ENCODE measurements around the gene SPPL2A.
"Not testable (repeated sequence)": the region's sequence is repeated elsewhere in the genome, so short reads cannot be mapped to it uniquely, and the experiment has no call there.

The SPPL2A gene

DNA sequence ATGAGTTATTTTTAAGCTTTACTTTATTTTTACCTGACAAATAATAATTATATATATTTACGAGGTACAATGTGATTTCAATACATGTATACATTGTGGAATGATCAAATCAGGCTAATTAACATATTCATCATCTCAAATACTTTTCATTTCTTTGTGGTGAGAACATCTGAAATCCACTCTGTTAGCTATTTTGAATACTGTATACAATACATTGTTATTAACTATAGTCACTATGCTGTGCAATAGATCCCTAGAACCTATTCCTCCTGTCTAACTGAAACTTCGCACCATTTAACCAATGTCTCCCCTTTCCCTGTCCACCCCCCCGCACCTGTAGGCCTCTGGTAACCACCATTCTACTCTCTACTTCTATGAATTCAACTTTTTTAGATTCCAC, 7.9 kb upstream of the SPPL2A start:
- no peak for DNase-seq (ENCODE audit: low read depth in 2 of 2)

DNA sequence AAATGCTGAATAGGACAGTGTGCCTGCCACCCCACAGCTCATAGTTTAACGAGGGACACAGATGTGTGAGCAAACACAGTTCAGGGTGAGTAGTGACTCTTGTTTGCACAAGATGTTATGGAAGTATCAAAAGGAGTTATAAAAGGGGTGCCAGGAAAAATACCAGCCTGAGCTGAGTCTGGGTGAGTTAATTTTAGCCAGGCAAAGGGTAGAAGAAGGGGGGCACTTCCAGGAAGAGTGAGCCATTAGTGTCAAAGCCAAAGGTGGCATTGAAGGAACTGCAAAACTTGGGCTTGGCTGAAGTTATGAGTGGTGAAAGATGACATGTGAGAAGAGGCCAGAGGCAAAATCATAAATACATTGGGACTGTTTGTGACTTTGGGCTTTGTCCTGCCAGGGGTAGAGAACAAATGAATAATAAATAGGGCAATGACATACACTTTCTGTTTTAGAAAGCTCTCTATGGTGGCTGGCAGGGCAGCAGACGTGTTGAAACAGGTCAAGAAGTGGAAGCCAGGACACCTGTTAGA, 1.9 kb upstream of the SPPL2A start:
- no peak for DNase-seq (ENCODE audit: low read depth in 2 of 2)

DNA sequence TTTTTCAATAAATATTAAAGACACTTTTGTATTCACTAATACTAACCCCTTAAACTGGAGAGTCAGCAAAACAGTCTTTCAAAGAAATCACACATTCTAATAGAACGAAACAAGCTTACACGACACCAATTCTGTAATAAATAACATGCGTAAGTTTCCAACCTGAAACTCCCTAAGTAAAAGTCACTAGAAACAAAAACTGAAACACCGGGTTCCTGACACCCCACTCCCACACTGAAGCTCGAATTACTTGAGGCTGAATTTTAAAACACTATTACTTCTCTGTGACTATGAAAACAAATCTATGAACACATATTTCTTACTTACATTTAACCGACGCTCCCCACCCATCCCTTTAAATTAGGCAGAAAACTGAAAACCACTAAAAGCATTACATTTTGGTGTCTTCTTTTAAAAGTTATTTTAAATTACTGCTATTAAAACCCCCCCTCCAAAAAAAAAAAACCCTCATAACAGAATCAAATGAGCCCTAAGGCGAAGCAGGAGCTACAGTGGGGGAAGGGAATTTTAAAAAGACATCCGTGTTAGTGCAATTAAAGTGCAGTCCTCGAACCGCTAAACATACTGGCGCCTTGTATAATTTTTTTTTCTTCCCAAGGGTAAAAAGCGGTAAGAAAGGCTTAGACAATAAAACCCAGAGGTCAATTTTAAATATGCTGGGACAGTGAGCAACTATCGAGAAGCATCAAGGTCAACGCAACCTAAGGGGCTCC, 878 bp downstream of the SPPL2A start:
- DNase-seq (ENCODE audit: low read depth in 2 of 2), result no peak

DNA sequence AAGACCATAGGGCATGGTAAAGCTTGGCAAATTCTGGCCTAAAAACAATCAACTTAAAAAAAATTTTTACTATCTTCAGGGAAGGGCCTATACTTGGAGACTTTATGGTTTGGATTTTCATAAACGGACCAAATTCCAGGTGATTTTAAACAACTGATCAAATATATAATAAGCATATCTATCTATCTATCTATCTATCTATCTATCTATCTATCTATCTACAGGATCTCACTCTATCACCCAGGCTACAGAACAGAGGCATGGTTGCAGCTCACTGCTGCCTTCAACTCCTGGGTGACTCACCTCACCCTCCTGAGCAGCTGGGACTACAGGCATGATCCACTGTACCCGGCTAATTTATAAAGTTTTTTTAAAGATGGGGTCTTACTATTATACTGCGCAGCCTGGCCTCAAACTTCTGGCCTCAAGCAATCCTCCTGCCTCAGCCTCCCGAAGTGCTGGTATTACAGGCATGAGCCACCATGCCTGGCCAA, 6.7 kb downstream of the SPPL2A start:
- DNase-seq (ENCODE audit: low read depth in 2 of 2), result no peak

DNA sequence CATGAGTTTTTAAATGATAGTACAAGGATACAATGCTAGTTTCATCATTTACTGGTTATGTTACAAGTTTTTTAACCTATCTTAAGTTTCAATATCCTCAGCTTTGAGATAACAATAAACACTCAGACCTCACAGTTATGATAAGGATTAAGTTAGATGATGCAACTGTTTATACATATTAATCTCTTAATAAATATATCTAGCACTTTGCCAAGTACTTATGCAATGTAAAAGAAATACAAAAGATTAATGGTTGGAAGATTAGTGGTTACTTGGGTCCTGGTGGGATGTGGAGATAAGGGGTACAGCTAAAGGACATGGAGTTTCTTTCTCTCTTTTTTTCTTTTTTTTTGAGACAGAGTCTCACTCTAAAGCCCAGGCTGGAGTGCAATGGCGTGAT, 12.0 kb downstream of the SPPL2A start:
- no peak for DNase-seq (ENCODE audit: low read depth in 2 of 2)

DNA sequence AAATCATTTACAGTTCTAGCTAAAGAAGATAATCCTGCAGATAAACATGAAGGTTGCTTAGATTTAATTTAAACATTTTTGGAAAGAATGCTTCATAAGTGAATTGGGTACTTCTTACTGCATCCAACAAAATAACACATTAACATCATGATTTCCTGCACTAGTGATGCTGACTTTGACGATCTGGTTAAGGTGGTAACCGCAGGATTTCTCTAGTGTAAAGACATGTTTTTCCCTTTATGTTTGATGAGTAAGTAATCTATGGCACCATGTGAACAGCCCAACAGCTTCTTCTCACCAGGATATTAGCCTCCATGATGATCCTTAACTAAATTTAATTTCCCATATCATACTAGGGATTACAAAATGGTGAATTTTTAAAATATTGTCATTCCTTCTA, 14.1 kb downstream of the SPPL2A start:
- DNase-seq (ENCODE audit: low read depth in 2 of 2), result no peak

DNA sequence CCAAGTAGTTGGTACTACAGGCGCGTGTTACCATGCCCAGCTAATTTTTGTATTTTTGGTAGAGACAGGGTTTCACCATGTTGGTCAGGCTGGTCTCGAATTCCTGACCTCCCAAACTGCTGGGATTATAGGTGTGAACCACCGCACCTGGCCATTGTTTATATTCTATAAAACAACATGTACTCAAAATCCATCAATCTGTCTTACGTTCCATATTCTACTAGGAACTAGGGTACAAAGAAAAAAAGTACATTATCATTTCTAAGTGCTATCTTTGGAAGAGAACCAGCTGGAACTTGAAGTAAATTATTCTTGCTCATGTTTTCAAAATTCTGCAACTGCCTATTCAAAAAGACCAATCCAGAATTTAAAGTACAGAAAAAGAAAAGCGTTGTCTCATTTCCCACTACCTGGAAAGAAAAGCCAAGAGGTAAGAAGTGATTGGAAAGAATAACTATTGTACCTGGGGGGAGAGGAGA, 15.2 kb downstream of the SPPL2A start:
- DNase-seq (ENCODE audit: low read depth in 2 of 2), result no peak

DNA sequence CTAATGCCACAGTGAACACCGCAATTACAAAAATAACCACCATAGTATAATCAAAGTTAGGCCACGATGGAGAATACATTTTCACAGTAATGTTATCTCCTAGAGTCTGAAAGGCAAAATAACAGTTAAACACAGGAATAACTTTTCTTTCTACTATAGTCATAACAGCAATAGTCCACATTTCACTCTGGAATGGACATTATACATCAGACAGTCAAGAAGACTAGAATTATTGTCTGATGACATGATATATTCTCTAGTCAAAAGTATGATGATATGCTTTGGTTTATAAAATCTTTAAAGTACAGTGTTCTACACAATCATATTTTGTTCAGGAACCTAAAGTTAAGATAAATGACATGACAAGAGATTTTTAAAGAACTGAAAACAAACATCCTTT, 18.0 kb downstream of the SPPL2A start:
- DNase-seq (ENCODE audit: low read depth in 2 of 2), result no peak

DNA sequence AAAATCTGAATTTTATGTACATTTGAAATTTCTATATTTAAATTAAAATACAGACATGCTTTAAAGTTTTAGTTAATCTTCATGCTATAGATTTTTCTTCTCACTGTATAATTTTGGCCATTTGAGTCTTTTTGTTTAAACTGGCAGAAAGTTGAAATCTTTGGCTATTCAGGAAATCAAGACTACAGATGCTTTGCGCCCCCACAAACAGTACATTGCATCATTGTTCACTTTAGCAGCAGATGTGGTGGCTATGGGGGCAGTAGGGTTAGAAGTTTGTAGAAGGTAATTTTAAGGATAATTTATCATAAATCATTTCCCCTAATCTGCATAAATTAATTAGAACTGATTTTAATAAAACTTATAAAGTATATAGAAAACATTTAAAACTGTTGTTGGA, 20.9 kb downstream of the SPPL2A start:
- DNase-seq (ENCODE audit: low read depth in 2 of 2), result no peak

DNA sequence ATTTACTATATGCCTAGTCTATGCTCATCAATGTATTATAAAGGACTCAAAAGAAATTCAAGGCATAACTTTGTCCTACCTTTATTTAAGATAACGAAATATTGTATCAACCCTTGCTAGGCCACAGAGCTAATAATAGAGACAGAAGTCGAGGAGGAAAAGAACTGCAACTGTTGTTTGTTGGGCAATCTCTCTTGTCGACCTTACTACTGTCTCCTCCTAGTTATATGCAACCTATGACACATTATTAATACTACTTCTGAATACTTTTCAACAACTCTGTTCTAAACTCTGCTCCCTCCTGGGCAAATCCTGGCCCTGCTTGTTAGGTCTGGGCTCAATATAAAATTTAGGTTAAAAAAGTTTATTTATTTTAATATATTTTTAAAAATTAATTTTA, 24.6 kb downstream of the SPPL2A start:
- no peak for DNase-seq (ENCODE audit: low read depth in 2 of 2)

DNA sequence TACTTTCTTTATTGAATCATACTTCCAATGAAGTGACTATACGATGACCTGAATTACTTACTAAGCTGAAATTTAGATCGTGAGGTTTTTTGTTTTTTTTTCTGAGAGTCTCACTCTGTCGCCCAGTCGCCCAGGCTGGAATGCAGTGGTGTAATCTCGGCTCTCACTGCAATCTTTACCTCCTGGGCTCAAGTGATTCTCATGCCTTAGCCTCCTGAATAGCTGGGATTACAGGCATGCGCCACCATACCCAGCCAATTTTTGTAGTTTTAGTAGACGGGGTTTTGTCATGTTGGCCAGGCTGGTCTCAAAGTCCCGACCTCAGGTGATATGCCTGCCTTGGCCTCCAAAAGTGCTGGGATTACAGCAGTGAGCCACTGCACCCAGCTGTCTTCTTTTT, 28.7 kb downstream of the SPPL2A start:
- DNase-seq (ENCODE audit: low read depth in 2 of 2), result no peak

DNA sequence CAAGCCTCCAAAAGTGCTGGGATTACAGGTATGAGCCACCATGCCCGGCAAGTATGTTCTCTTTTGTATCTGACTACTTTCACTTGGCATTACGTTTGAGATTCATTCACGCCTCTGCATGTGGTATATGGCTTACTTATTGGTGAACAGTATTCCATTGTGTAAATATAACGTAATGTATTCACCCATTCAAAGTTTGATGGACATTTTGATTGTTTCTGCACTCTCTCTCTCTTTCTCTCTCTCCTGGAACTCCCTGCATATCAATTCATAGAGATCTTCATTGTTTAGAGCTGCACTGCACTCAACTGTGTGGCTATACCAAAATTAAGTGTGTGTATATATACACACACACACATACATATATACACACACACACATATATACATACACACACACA, 30.4 kb downstream of the SPPL2A start:
- no peak for DNase-seq (ENCODE audit: low read depth in 2 of 2)

DNA sequence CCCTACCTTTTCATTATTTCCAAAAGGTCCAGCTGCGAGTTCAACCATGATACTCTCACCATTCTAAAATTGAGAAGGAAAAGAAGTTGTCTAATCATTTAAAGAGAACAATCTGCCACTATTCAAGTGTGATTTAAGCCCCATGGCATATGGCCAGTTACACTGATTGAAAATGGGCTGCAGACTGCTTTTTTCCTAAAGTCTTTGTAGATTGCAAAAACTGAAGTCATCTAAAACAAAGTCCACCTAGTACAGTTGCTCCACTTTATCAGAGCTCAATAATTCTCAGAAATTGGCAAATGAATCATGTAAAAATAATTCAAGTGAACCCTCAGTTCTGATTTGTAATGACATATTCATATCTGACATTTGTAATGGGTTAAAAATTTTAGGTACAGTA, 39.2 kb downstream of the SPPL2A start:
- no peak for DNase-seq (ENCODE audit: low read depth in 2 of 2)

DNA sequence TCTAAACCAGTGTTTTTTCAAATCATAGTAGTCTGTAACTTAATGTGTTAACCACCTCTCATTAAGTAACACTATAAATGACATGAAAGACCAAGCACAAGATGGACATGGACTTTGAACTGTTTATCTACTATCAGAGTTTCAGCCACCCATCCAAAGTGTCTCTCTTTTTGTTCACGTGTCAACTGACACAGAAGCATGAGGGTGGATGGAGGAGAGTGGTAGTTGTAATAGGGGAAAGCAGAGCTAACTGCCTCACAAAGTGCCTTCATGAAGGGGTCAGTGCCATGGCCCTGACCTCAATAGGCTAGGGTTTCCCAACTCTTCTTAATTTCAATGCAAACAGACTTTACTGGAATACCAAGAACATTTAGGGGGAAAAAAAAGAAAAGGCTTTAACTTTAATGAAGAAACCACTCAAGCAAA, 46.8 kb downstream of the SPPL2A start:
- no peak for DNase-seq (ENCODE audit: low read depth in 2 of 2)

DNA sequence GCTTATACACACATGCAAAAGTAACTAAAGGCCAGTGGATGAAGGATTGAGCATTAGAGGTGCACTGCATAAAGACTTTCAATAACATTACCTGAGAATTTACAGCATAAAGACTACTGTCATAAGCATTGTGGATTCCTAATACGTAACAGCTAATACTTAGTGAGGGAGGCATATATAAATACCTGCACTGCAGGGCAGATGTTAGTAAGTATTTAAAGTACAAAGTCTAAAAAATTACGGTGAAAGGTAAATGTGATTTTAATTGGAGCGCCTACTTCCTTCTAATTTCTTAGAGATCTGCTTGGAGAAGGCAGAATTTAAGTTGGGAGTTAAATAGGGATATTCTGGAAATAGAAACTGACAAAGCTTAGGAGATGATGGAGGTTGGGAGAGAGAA, 53.5 kb downstream of the SPPL2A start:
- no peak for DNase-seq (ENCODE audit: low read depth in 2 of 2)

DNA sequence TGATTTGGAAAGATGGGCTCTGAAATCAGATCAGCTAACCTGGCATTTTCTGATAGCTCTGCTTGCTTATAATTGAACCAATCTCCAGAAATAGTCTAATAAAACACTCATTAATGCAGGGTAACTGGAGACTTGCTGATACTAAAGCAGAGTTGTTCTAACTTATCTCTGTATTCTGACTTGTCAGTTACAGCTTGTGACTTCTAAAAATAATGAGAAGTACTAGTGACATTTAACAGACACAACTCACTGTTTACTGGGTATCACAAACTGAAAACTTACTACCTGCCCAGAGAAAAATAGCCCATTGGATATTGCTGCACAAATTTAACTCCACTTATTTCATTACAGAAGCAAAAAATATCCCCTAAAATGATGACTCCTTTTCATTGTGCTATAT, 54.9 kb downstream of the SPPL2A start:
- DNase-seq (ENCODE audit: low read depth in 2 of 2), result no peak

DNA sequence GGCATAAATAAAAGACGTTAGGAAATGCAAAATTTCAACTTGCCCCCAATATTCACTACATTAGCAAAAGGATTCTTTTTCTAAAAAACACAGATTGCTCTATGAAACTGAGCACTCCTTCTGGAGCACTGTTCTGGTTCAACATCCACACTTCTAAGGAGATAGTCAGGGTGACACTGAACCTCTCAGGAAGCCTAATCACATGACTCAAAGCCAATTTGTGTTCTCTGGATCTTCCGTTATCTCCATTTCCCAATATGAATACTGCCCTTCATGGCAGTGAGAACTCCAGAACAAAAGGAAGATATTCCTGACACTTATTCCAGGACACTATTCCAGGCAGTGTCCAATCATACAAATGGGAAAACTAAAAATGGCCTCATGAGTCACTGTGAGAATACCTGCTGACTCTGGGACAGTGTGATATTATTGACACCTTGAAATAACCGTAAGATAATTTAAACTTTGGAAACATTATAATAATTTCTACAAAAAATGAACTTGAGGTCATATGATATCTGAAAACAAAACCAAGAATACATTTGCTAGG, 57.6 kb downstream of the SPPL2A start:
- DNase-seq (ENCODE audit: low read depth in 2 of 2), result no peak

DNA sequence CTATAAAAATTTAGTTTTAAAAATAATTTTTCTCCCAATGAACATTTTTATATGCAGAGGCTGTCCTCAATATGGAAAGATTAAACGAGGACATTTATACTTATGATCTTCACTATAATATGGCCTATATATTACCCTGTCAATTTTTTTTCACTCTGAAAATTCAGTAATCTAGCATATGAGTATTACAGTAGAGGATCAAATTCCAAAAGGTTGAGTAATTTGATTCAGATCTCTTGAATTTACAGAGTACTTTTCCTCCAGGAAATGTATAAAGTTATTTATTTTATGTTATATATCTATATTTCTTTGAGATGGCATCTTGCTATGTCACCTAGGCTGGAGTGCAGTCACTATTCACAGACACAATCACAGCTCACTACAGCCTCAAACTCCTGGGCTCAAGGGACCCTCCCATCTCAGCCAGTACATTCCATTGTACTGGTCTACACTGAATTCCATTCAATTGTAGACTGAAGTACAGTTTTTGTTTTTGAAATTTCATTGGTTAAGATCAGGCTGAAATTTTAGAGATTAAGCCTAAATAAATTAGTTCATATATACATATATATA, 62.7 kb downstream of the SPPL2A start:
- no peak for DNase-seq (ENCODE audit: low read depth in 2 of 2)

DNA sequence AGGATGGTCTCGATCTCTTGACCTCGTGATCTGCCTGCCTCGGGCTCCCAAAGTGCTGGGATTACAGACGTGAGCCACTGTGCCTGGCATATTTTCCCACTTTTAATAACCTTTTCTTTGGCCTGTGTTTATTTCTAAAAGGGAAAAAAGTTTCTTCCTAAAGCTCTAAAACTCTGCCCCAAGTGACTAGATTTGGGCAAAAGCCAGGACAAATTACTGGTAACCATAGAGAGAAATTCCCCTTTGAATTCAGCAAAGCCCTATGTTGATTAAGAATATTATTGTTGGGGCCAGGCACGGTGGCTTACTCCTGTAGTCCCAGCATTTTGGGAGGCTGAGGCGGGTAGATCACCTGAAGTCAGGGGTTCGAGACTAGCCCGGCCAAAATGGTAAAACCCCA, 67.4 kb downstream of the SPPL2A start:
- DNase-seq (ENCODE audit: low read depth in 2 of 2), result no peak

DNA sequence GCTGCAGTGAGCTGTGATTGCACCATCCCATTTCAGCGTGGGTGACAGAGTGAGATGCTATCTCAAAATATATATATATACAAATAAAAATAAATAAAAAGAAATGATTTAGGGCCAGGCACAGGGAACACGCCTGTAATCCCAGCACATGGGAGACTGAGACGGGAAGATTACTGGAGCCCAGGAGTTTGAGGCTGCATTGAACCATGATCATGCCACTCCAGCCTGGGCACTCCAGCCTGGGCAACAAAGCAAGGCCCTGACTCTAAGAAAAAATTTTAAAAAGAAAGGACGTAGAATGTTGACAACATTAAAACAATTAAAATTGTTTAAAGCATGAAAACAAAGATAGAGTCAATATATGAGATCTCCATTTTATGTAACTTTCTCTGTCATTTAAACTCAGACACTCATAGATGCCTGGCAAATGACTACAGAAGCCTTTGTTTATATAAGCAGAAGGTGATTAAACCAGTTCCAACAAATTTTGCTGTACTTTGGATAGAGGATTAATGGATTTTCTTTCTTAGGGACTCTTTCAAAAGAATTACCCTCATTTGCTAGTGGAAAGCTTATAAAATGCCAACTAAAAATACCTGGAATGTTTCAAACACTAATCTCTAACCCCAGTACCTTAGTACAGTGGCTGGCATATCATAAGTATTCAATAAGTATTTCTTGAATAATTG, 68.3 kb downstream of the SPPL2A start:
- DNase-seq (ENCODE audit: low read depth in 2 of 2), result no peak

DNA sequence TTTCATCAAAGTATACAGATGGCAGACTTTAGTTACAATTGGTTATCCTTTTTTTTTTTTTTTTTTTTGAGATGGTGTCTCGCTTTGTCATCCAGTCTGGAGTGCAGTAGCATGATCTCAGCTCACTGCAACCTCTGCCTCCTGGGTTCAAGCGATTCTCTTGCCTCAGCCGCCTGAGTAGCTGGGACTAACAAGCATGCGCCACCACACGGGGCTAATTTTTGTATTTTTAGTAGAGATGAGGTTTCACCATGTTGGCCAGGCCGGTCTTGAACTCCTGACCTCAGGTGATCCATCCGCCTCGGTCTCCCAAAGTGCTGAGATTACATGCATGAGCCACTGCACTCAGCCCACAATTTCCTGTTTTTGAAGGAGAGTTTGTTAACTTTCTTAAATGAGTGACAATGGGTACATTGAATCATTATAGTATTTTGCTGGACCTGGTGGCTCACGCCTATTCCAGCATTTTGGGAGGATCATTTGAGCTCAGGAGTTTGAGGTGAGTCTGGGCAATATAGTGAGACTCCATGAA, 70.8 kb downstream of the SPPL2A start:
- DNase-seq (ENCODE audit: low read depth in 2 of 2), result not testable (repeated sequence)

DNA sequence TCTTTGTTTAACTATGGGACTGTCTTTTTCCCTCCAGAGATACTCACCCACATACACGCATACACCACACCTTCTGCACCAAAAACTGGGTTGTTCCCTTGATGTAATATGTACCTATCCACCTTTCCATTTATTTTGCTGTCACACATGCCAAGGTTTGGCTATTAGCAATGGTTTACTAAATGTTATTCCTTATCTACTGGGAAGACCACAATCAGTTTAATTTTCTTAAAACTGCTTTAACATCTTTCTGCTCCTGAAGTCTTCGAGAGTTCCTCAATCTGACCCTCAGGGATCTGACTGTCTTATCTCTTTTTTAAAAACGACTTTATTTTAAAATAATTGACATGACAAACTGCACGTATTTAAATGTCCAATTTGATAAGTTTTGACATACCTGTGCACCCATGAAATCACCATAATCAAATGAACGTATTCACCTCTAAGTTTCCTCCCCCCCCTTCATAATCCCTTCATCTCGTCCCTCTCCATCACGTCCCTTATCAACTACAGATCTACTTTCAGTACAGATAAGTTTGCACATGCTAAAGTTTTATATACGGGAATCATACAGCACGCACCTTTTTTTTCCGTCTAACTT, 78.1 kb downstream of the SPPL2A start:
- DNase-seq (ENCODE audit: low read depth in 2 of 2), result no peak
